GM19193 (cell line): ENCODE measurements around the gene ACSL1.

Source experiments
- POLR2A ChIP-seq: IDR thresholded peaks from 4 replicates; pipeline ENCODE4 v1.6.1; 2011; ENCODE audit not compliant: insufficient read depth, insufficient read length; ENCODE audit errors: extremely low read depth

The ACSL1 gene

DNA sequence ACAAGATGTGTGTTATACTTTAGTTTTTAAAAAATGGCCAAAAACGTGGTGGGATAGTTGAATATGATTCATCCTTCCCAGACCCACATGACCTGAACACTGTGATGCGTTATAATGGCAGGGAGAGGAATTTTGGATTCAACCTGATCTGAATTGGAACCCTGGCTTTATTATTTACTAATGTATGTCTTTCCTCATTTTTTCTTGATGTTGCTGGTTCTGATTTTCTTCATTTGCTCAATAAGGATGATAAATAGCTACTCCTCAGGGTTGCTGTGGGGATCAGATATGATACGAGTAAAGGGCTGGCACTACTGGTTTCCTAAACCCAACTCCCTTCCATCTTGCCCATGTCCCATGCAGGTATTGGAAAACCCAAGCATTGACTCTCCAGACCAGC, 24.2 kb upstream of the ACSL1 start:
- TF ChIP-seq POLR2A: no peak

DNA sequence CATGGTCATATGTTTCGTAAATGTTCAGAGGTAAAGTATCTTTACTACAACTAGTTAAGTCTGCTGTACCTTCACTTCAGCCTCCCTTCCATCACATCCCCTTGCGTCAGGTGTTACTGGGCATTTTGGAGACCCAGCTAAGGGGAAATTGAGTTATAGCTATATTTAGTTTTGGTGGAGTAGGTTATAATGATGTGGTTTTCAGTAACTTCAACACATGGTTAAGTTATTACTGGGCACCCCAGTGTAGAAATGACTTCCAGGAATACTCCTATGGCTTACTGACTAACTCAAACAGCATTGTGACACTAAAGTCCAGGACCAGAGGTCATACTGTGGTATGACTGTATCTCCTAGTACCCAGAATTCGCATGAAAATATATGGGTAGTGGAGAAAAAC, 23.4 kb upstream of the ACSL1 start:
- no peak for TF ChIP-seq POLR2A

DNA sequence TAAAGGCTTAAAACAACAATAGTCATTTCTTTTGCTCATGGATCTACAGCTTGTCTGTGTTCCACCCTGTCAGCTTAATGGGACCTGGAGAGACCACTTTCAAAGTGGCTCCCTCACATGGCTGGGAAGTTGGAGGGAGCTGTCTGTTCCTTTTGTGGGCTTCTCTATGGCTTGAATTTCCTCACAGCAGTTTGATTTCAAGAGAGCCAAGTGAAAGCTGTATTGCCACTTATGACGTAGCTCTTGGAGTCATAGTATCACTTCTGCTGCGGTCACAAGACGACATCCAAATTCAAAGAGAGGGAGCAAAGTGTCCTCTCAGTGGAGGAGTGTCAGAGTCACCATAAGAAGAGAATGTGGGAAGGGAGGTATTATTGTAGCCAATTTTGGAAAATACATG, 22.7 kb upstream of the ACSL1 start:
- no peak for TF ChIP-seq POLR2A

DNA sequence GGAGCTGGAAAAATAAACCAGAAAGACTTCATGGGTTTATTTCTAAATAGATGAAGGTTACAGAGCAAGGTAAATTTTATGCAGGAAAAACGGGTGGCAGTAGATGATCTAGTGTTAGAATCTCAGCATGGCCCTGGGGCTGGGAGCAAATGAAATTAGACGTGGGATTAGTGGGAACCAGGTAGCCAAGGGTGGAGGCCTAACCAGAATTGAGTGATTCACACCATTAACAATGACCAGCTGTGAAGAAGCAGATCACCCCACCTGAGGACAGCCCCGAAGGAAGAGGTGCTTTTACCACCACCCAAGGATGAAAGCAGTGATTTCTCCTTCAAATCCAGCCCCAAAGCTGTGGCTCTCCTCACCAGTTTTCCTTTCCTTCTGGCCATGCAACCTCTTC, 20.8 kb upstream of the ACSL1 start:
- no peak for TF ChIP-seq POLR2A

DNA sequence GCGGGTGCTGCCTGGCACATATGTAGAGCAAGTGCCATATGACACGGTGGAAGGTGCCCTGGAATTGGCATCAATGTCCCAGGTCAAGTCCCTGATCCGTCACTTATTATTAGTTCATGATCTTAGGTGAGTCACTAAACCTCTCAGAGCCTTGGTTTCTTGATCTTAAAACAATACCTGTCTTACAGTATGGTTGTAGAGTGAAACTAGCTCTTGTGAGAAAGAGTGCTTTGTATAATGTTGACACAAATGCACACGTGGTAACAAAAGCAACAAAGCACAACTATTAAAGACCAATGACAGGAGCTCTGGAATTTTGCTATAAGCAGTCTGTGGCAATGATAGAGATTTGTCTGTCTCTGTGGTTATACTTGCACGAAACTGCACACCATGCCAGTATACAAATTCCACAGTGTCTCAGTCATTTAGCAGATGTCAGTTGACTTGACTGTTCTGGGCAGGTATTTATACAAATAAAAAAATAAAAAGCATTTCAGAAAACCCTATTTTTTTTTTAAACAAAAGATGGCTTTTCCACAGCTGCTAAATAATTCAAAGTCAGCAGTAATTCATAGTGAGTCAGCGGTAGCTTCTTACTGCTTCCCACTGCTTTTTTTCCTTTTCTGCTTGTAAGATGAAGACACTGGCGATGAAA, 19.7 kb upstream of the ACSL1 start:
- no peak for TF ChIP-seq POLR2A

DNA sequence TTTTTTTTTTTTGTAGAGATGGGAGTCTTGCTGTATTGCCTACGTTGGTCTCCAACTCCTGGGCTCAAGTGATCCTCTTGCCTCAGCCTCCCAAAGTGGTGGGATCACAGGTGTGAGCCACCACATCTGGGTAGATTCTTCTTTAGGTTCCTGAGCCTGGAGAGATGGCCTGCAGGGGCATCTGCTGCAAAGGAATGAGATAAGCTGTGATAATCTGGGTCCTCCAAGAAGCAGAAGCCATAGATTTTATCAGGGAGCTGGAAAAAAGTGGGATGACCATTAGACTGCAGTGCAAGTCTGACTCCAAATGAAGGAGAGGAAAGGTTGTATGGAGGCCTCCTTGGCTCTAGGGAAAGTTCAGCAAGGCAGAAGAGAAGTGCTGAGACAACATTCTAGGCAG, 19.0 kb upstream of the ACSL1 start:
- no peak for TF ChIP-seq POLR2A

DNA sequence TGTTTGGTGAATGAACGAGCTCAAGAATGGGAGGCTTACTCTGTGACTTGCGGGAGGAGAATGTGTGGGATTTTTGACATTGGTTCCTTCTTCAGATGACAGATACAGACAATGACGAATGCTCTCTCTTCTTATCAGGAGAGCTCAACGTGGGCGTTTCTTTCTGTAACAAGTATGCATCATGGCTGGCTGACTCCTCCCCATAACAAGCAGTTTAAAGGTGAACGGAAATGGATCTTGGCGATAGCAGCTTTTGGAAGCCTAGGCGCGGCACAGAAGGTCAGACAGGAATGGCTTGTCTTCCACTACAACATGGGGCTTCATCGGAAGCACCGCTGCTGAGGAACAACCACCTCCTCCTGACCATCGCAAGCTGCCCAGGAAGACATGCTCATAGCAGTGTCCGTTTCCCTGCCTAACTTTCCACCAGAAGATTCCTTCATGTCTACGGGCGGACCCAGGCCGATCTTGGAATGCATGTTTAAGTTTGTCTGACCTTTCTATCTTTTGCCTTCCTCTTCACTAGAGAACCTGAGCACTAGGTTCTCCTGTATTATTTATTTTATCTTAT, 18.3 kb upstream of the ACSL1 start:
- TF ChIP-seq POLR2A: no peak

DNA sequence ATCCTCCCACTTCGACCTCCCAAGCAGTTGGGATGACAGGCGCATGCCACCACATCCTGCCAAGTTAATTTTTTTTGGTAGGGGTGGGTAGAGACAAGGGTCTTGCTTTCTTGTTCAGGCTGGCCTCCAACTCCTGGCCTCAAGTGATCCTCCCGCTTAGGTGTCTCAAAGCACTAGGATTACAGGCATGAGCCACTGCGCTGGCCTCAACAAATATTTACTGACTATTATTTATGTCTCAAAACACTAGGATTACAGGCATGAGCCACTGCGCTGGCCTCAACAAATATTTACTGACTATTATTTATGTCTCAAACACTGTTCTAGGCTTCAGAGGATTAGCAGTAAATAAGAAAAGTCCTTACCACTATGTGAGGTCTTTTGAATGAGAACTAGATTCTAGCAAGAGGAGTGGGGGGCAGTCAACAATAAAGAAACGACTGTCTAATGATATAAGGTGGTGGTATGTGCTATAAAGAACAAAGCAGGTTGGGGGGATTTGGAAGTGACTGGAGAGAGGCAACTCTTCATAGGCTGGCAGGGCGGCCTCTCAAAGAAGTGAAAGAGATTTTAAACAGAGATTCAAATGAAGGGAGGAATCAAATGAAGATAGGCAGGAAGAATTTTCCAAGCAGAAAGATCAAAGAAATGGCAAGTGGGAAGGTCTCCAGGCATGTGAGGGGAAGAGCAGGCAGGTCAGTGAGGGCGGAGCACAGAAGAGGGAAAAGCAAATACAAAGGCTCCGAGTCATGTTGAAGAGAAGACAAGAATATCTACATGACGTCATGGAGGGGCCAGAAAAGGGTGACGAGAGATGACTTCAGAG, 12.7 kb upstream of the ACSL1 start:
- TF ChIP-seq POLR2A: no peak

DNA sequence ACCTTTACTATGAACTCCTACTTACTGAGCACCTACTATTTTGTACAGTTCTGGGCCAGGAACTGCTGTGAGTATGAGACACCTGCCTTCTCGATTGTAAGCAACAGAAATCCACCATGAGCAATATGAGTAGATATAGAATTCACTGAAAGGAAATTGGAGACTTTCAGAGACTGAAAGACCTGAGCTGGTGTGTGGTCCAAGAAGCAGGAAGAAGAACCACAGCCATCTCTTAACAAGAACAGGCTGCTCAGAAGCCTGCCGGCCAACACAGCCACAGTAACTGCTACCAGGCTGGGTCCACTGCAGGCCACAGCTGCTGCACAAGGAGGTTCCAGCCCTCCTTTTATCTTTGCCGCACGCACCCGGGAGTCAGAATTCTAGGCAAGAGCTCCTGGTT, 10.8 kb upstream of the ACSL1 start:
- TF ChIP-seq POLR2A: no peak

DNA sequence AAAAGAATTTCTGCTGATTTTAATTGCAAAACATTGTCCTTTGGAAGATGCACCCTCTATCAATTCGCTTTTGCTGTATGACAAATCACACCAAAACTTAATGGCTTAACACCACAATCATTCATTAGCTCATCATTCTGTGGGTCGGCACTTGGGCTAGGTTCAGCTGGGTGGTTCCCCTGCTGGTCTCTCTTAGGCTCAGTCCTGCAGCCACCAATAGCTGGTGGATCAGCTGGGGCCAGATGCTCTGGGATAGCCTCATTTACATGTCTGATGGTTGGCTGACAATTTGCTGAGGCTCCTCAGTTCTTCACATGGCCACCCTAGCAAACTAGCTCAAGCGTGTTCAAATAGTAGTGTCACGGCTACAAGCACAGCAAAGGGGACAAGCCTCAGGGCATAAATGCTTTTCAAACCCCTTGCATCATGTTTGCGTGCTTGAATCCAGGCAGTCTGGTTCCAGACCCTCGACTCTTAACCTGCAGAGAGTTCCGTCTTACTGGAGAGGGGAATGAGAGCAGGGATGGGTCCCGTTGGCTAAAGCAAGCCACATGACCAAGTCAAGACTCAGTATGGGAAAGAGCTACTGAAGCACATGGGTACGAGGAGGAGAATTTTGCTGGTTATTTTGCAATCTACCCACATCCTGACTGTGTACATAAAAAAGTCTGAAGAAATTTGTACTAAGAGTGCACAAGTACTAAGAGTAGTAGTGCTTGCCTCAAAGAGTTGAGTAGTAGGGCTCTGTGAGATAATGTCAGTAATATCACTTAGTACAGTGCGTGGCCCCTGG, 7.5 kb upstream of the ACSL1 start:
- no peak for TF ChIP-seq POLR2A

DNA sequence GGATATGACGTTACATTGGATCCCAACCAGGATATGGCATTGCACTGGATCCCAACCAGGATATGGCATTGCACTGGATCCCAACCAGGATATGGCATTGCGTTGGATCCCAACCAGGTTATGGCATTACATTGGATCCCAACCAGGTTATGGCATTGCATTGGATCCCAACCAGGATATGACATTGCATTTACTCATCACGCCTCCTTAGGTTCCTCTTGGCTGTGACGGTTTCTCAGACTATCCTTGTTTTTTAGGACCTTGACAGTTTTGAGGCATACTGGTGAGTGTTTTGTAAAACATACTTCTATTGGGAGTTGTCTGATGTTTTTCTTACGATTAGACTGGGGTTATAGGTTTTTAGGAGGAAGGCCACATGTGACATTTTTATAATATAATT, 5.4 kb upstream of the ACSL1 start:
- TF ChIP-seq POLR2A: no peak

DNA sequence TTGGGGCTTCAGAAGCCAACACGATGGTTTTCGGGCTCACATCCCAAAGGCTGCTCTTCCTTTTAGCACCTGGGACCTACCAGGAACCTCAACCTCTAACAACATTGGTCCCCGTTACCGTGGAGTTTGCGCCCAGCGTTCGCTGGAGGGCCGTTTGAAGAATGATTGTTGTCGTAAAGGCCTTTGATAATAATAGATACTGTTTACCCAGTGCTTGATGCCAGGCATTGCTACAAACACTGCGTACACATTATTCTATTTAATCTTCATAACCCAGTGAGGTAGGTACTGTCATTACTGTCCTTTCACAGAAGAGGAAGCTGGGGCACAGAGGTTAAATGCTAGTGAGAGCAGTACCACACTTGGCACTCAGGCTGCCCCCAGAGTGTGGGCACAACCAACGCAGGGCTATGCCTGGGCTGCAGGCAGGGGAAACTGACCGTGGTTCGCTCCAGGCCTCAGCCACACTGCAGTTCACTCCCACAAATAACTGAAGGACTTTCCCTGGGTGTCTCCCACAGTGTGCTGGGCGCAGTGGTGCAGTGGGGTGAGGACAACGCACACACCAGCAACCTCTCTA, 1.0 kb upstream of the ACSL1 start:
- no peak for TF ChIP-seq POLR2A

DNA sequence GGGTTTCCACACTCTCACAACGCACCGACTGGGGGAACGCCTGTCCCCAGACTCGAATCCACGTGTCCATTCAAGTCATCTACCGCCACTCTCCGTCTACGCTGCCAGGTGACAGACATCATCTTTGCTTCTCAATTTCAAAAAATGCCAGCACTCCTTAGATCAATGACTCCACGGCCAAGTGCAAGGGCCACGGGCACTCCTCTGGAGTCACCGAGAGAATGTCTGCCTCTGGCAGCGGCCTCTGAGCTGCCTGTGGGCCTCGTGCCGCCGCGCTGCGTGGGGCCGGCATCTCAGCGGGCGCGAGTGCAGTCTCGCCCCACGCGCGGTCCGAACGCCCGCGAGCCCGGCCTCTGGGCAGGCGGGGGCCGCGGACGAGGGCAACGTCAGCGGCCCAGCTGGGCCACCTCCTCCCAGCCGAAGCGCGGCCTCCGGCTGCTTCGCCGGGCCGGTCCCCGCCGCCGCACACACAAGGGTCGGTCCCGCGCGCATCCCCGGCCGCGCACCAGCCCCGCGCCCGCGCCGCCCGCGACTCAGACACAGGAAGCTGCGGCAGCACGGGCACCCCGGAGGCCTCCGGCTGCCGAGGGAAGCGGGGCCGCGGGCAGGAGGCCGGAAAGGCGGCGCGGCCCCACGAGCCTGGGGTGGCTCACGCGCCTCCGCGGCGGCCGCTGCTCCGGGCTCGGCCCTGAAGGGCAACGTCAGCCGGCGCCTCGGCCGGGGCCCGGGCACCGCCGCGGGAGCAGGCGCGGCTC, 450 bp downstream of the ACSL1 start:
- no peak for TF ChIP-seq POLR2A

DNA sequence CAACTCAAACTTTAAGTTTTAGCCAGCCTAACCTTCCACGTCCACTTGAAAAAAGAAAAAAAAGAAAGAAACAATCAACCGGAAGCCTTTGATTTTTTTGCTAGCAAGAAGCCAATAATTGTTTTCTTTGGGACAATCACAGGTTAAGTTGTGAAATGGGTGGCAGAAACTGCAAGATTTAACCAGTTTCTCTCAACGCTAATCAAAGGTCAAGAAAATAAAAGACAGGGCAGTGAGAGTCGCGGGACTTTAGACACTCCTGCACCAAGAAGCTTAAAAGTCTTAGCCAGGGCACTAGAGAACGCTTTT, 1.0 kb downstream of the ACSL1 start:
- TF ChIP-seq POLR2A: no peak
